ENCODE data around the gene S100A10. TPM values are rescaled to one million over a fixed set of nuclear protein-coding genes. Genes with fewer than 3 reads are reported as not detected.

Gene S100A10
- total and polyA plus RNA-seq, 11 donors, result 55.5 to 403 (median 196) TPM

- intact Hi-C loops (cut with DNase I), result no loop called here
- no peaks in the 10 kb centered on the region for H3K27me3 ChIP-seq
- ATAC-seq (no peak), DNase-seq (no peak)
- TF ChIP-seq CTCF (IDR thresholded peaks at IDR 0.05) (no peak), POLR2A (IDR thresholded peaks at IDR 0.05) (no peak)
- 76 to 90% (median 79%) methylated on average over 3 of the region's 3 CpGs for WGBS, 4 donors
- no peaks in the 10 kb centered on the region for H3K4me1 ChIP-seq
- no peak overlapping the region for H3K4me3 ChIP-seq
- H3K27ac ChIP-seq, result no peak overlapping the region
- H3K9me3 ChIP-seq, result no peaks in the 10 kb centered on the region
- no peaks in the 10 kb centered on the region for H3K36me3 ChIP-seq
Measured at GRCh38 chr1:152022474-152022873, 28.8 kb upstream of the S100A10 start.

GRCh38 chr1:152021569-152021968 lies 27.9 kb upstream of the S100A10 start:
- no peak overlapping the region for H3K27ac ChIP-seq
- no peak for TF ChIP-seq CTCF (IDR thresholded peaks at IDR 0.05)
- TF ChIP-seq POLR2A (IDR thresholded peaks at IDR 0.05), result no peak
- H3K4me1 ChIP-seq, result no peaks in the 10 kb centered on the region
- H3K4me3 ChIP-seq, result no peak overlapping the region
- no peak for ATAC-seq
- intact Hi-C loops (cut with DNase I), result no loop called here
- WGBS, 4 donors, result 83 to 86% (median 84%) methylated on average over 7 of the region's 7 CpGs
- H3K9me3 ChIP-seq, result no peaks in the 10 kb centered on the region
- no peak for DNase-seq
- H3K27me3 ChIP-seq, result no peaks in the 10 kb centered on the region
- no peaks in the 10 kb centered on the region for H3K36me3 ChIP-seq

- H3K36me3 ChIP-seq, result no peaks in the 10 kb centered on the region
- H3K4me1 ChIP-seq, result peaks cover 0 to under 1% (median 0%) of the 10 kb centered on the region in 12 donors
- ATAC-seq, result no peak
- intact Hi-C loops (cut with DNase I), result no loop called here
- no peak for DNase-seq
- no peaks in the 10 kb centered on the region for H3K9me3 ChIP-seq
- TF ChIP-seq POLR2A (IDR thresholded peaks at IDR 0.05) (no peak), CTCF (IDR thresholded peaks at IDR 0.05) (no peak)
- no peak overlapping the region for H3K27ac ChIP-seq
- no peaks in the 10 kb centered on the region for H3K27me3 ChIP-seq
- no peak overlapping the region for H3K4me3 ChIP-seq
- 46 to 66% (median 59%) methylated on average over 3 of the region's 3 CpGs for WGBS, 4 donors
Measured at GRCh38 chr1:152020849-152021248, 27.2 kb upstream of the S100A10 start.

- no peak overlapping the region for H3K27ac ChIP-seq
- intact Hi-C loops (cut with DNase I), result no loop called here
- ATAC-seq (no peak), DNase-seq (no peak)
- H3K4me1 ChIP-seq, result peaks cover 0 to 4% (median 0%) of the 10 kb centered on the region in 12 donors
- 56 to 58% (median 57%) methylated on average over 4 of the region's 4 CpGs for WGBS, 4 donors
- H3K36me3 ChIP-seq, result no peaks in the 10 kb centered on the region
- H3K9me3 ChIP-seq, result no peaks in the 10 kb centered on the region
- H3K27me3 ChIP-seq, result no peaks in the 10 kb centered on the region
- TF ChIP-seq CTCF (IDR thresholded peaks at IDR 0.05) (peak in 2 of 12 donors; percentile 11 to 17), POLR2A (IDR thresholded peaks at IDR 0.05) (no peak)
- H3K4me3 ChIP-seq, result no peak overlapping the region
Measured at GRCh38 chr1:152018537-152018936, 24.9 kb upstream of the S100A10 start.

Measured in heart left ventricle (tissue), 16 donors.